Inflammatory macrophage treated with lipopolysaccharide for 1 hour (primary cell): ENCODE data around the gene KANSL2.
"Not testable (repeated sequence)": the region's sequence is repeated elsewhere in the genome, so short reads cannot be mapped to it uniquely, and the experiment has no call there.

Experiments used
- DNase-seq, 2 donors: peaks; one replicate each; pipeline ENCODE4 v3.0.0-alpha.2; 2020 to 2022

Gene KANSL2

GRCh38 chr12:48682533-48682905 lies 481 bp upstream of the KANSL2 start:
- DNase-seq: not testable (repeated sequence)

- DNase-seq: no peak
Observed at GRCh38 chr12:48681399-48681709, 684 bp downstream of the KANSL2 start.

GRCh38 chr12:48680861-48681260 lies 1.2 kb downstream of the KANSL2 start:
- DNase-seq: no peak

GRCh38 chr12:48678551-48679185 lies 3.4 kb downstream of the KANSL2 start:
- peak; percentile 80 to 87 for DNase-seq

DNA sequence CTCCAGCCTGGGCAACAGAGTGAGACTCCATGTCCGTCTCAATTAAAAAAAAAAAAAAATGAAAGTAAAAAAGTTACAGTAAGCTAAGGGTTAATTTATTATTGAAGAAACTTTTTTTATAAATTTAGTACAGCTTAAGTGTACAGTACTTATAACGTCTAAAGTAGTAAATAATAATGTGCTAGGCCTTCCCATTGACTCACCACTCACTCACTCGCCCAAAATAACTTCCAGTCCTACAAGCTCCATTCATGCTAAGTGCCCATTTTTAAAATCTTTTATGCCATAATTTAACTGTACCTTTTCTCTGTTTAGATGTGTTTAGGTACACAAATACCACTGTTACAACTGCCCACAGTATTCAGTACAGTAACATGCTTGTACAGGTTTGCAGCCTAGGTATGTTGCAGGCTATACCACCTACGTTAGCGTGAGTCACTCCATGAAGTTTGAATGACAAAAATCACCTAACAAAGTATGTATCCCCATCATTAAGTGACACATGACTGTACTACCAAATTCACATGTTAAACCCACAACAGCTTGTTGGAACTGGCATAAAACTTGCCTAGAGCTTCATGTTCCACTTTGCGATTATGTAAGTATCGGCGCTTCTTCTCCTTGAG lies 10.7 kb downstream of the KANSL2 start:
- DNase-seq: no peak

DNA sequence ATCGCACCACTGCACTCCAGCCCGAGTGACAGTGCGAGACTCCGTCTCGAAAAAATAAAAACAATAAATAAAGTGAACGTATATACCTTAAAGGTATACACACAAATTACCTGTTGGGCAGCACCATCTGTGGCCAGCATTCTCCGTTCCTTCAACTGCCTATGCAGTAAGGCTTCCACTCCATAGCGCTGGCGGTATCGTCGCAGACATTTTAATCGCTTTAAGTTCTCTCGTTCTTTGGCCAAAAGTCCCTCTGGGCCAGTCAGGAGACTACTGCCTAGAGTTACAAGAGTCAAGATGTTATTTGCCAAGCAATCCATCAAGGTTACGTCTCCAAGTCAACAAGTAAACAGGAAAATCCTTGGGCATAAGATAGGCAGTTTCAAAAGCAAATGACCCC lies 13.0 kb downstream of the KANSL2 start:
- no peak for DNase-seq

GRCh38 chr12:48659863-48660262 lies 22.2 kb downstream of the KANSL2 start:
- no peak for DNase-seq

DNA sequence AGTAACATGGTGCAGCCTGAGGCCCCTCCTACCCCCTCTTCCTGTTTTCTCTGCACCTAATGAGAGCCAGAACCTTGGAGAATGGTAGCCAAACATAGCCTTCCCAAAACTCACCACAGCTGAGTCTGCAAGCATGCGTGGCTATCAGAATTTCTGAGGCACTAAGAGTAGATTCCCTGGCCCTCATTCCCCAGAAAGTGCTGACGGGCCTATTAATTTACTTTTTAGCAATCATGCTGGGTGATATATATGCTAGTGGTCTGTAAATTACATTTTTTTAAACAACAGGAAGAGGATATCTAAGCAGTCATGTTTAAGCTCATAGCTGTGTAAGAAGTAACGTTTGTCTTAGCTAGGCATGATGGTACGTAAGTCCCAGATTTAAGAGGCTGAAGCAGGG lies 30.4 kb downstream of the KANSL2 start:
- DNase-seq: no peak

DNA sequence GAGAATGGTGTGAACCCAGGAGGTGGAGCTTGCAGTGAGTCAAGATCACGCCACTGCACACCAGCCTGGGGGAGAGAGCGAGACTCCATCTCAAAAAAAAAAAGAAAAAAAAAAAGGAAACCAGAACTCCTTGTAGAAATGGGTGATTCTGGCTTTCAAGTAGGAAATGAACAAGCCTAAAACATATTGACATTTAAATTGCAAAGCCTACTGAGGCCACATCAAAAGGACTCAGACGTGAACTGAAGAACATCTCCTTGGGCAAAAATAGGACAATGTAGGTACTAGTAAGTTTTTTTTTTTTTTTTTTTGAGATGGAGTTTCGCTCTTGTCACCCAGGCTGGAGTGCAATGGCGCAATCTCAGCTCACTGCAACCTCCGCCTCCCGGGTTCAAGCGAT lies 36.7 kb downstream of the KANSL2 start:
- DNase-seq: not testable (repeated sequence)

- DNase-seq: no peak
Observed at GRCh38 chr12:48643011-48643410, 39.0 kb downstream of the KANSL2 start.

DNA sequence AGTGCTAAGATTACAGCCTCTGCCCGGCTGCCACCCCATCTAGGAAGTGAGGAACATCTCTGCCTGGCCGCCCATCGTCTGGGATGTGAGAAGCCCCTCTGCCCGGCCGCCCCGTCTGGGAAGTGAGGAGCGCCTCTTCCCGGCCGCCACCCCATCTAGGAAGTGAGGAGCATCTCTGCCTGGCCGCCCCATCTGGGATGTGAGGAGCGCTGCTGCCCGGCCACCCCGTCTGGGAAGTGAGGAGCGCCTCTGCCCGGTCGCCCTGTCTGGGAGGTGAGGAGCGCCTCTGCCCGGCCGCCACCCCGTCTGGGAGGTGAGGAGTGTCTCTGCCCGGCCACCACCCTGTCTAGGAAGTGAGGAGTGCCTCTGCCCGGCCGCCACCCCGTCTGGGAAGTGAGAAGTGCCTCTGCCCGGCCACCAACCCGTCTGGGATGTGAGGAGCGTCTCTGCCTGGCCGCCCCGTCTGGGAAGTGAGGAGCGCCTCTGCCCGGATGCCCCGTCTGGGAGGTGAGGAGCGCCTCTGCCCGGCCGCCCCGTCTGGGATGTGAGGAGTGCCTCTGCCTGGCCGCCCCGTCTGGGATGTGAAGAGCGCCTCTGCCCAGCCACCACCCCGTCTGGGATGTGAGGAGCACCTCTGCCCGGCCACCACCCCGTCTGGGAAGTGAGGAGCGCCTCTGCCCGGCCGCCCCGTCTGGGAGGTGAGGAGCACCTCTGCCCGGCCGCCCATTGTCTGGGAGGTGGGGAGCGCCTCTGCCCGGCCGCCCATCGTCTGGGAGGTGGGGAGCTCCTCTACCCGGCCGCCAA lies 40.1 kb downstream of the KANSL2 start:
- not testable (repeated sequence) for DNase-seq

- DNase-seq: no peak
Observed at GRCh38 chr12:48640854-48641253, 41.2 kb downstream of the KANSL2 start.

- no peak for DNase-seq
Observed at GRCh38 chr12:48640428-48640827, 41.6 kb downstream of the KANSL2 start.

GRCh38 chr12:48631071-48631470 lies 51.0 kb downstream of the KANSL2 start:
- no peak for DNase-seq

- no peak for DNase-seq
Observed at GRCh38 chr12:48630346-48630745, 51.7 kb downstream of the KANSL2 start.

- no peak for DNase-seq
Observed at GRCh38 chr12:48629541-48629940, 52.5 kb downstream of the KANSL2 start.

GRCh38 chr12:48627556-48627955 lies 54.5 kb downstream of the KANSL2 start:
- DNase-seq: no peak

GRCh38 chr12:48622997-48623396 lies 59.0 kb downstream of the KANSL2 start:
- not testable (repeated sequence) for DNase-seq

- peak; percentile 34 to 90 for DNase-seq
Observed at GRCh38 chr12:48618541-48618940, 63.5 kb downstream of the KANSL2 start.

- DNase-seq: no peak
Observed at GRCh38 chr12:48615681-48616080, 66.4 kb downstream of the KANSL2 start.

- DNase-seq: no peak
Observed at GRCh38 chr12:48613321-48613720, 68.7 kb downstream of the KANSL2 start.
